Endothelial cell of umbilical vein (primary cell): ENCODE data around the gene KCTD5. TPM values are rescaled to one million over a fixed set of nuclear protein-coding genes. Genes with fewer than 3 reads are reported as not detected.
"Not testable (repeated sequence)": the region's sequence is repeated elsewhere in the genome, so short reads cannot be mapped to it uniquely, and the experiment has no call there.

ENCODE experiments used
- BruUV-seq: library from RNA; stranded (reverse); fragments of 400-500 nt; replicated peaks from 2 replicates; lab custom pipeline; 2021; lab: Mats Ljungman, UMichigan
- CTCF ChIA-PET: fragments of 300-600, 350-600 bp; sonication (Branson Sonifier 250); formaldehyde crosslinking; loops from one replicate; lab custom pipeline; 2021; ENCODE audit warnings: antibody characterized with exemption, inconsistent platforms; lab: Charles Lee
- POLR2A ChIA-PET: fragments of 300-600, 350-600 bp; sonication (Branson Sonifier 250); formaldehyde crosslinking; loops from one replicate; lab custom pipeline; 2021; ENCODE audit warnings: antibody characterized with exemption, inconsistent platforms; lab: Charles Lee
- DNase-seq: peaks from one replicate; pipeline ENCODE4 v3.0.0-alpha.2; 2011; ENCODE audit warnings: low read depth, low spot score
- FAIRE-seq: peaks from 2 replicates; lab custom pipeline; 2011; peaks lifted over from hg19 to GRCh38; lab: Jason Lieb, UNC
- H2AFZ ChIP-seq: 2 replicates; pipeline ENCODE4 v1.6.0; 2012; ENCODE audit warnings: low read depth, low read length, control low read depth, inconsistent platforms
- H3K27ac ChIP-seq: 2 replicates; pipeline ENCODE4 v1.5.1; 2011; ENCODE audit warnings: low read depth, mild to moderate bottlenecking, control low read depth, low read length, moderate library complexity; ENCODE audit not compliant: insufficient read depth
- H3K27me3 ChIP-seq, 2 experiments: 2 replicates each; pipeline versions ENCODE4 v1.6.0 to v1.6.1; 2011; ENCODE audit warnings: low read length in 2 of 2, mixed read lengths in 1 of 2; ENCODE audit not compliant: control insufficient read depth in 2 of 2, insufficient read depth in 2 of 2
- H3K36me3 ChIP-seq, 2 experiments: 2 replicates in 1 of 2; 3 replicates in 1 of 2; pipeline ENCODE4 v1.5.1; 2011; ENCODE audit warnings: low read length in 2 of 2, mild to moderate bottlenecking in 1 of 2, moderate library complexity in 1 of 2; ENCODE audit not compliant: control insufficient read depth in 2 of 2, insufficient read depth in 2 of 2; ENCODE audit errors: extremely low read depth in 1 of 2
- H3K4me1 ChIP-seq: 3 replicates; pipeline ENCODE4 v1.5.1; 2011; ENCODE audit warnings: mild to moderate bottlenecking, low read length; ENCODE audit not compliant: control insufficient read depth, insufficient read depth; ENCODE audit errors: extremely low read depth
- H3K4me2 ChIP-seq: 2 replicates; pipeline ENCODE4 v1.6.1; 2011; ENCODE audit warnings: low read length, control low read depth, mixed read lengths; ENCODE audit not compliant: insufficient read depth
- H3K4me3 ChIP-seq, 3 experiments: fragments of 200-600 bp in 1 of 3; sonication (generic), shearing (Covaris generic) in 1 of 3; replicated peaks in 1 of 3; 2 replicates each; pipeline ENCODE4 v1.5.1; 2011 to 2016; ENCODE audit warnings: control low read depth in 3 of 3, low read length in 3 of 3, mild to moderate bottlenecking in 2 of 3, inconsistent platforms in 1 of 3, low read depth in 1 of 3, moderate library complexity in 1 of 3; ENCODE audit not compliant: insufficient read depth in 1 of 3
- H3K79me2 ChIP-seq: 2 replicates; pipeline ENCODE4 v1.6.0; 2012; ENCODE audit warnings: low read length, inconsistent platforms; ENCODE audit not compliant: control insufficient read depth, insufficient read depth
- H3K9ac ChIP-seq: replicated peaks from 2 replicates; pipeline ENCODE3; 2011; ENCODE audit warnings: low read length, control low read depth; ENCODE audit not compliant: insufficient read depth; ENCODE audit errors: extremely low read depth
- H3K9me1 ChIP-seq: replicated peaks from 3 replicates; pipeline ENCODE4 v1.6.0; 2011; ENCODE audit warnings: mild to moderate bottlenecking, low read length; ENCODE audit not compliant: control insufficient read depth, insufficient read depth; ENCODE audit errors: extremely low read depth
- H3K9me3 ChIP-seq: replicated peaks from 2 replicates; pipeline ENCODE4 v1.5.1; 2012; ENCODE audit warnings: low read length, inconsistent platforms; ENCODE audit not compliant: control insufficient read depth, insufficient read depth
- H4K20me1 ChIP-seq: replicated peaks from 2 replicates; pipeline ENCODE3; 2011; ENCODE audit warnings: mild to moderate bottlenecking, low read length; ENCODE audit not compliant: control insufficient read depth, insufficient read depth; ENCODE audit errors: extremely low read depth
- dilution Hi-C: fragments of 300-500 bp; cut with MboI; formaldehyde crosslinking; loops from one replicate; pipeline ENCODE4 v1.15.0; 2019; ENCODE audit warnings: low sequenced_read_pairs; ENCODE audit not compliant: extremely low pct_ligation_motif_present
- intact Hi-C: fragments of 100-400 bp; cut with micrococcal nuclease; formaldehyde crosslinking; loops from one replicate; pipeline ENCODE4 v1.10.0; 2022
- polyA plus RNA-seq, 4 experiments: library from polyadenylated mRNA; depleted of rRNA in 3 of 4; stranded (reverse) in 3 of 4; unstranded in 1 of 4; fragments of >200 nt; gene quantifications; 2 replicates each; pipeline versions ENCODE4 v1.2.1 to v1.2.3, GENCODE V29; 2011 to 2012; ENCODE audit warnings: missing spikeins in 1 of 4
- total RNA-seq: library from RNA; stranded (reverse); gene quantifications from 2 replicates; pipeline ENCODE4 v1.2.3, GENCODE V29; 2021

Gene KCTD5
- total and polyA plus RNA-seq, 2 donors (not counting 3 experiments of a cell fraction or from before 2014, with no cell fraction given): 32.2 to 42.0 TPM

DNA sequence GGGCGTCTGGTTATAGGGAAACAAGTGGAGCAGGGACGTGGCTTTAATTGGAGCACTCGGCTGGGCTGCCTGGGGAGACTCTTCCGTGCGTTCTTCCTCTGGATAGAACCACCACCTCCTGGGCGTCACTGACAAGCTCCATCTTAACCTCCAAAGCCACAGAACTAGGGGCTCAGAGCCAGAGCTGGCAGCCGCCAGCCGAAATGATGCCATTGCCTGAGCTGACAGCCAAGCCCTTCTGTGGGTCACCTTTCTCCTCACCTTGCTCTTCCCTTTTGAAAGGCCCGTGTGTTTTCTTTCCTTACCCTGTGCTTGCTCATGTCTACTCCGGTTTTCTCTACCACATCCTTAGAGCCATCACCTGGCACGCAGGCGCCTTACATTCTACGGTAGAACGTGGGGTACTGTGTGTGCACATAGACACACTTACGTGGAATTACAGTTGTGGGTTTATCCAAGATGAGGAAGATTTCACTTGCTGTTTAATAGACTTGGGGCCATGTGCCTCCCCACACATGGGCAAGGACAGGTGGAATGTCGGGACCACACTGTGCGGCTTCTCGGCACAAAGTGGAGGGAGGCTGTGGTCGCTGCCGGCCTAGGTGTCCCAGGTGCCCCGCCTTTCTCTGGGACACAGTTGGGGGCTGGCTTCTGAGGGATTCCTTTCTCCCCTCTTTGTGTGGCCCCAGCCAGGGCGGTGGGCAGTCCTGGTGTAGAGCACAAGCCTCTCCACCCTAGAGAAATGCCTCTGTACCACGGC is 3.9 kb upstream of the KCTD5 start:
- H3K9me3 ChIP-seq, DNase-seq, H3K4me3 ChIP-seq, BruUV-seq, H3K9ac ChIP-seq, POLR2A ChIA-PET, H3K36me3 ChIP-seq, H3K4me1 ChIP-seq, H3K27ac ChIP-seq, dilution Hi-C loops, H4K20me1 ChIP-seq, H3K4me2 ChIP-seq, H3K9me1 ChIP-seq, H3K27me3 ChIP-seq, CTCF ChIA-PET, H2AFZ ChIP-seq: not testable (repeated sequence)
- intact Hi-C loops: loop anchor here (10.0 kb wide), 1 partner anchor 74 kb away; no protein-coding TSS in a partner anchor
- peaks cover 17% of the 10 kb centered on the region for H3K79me2 ChIP-seq
- peak; percentile 78 for FAIRE-seq

DNA sequence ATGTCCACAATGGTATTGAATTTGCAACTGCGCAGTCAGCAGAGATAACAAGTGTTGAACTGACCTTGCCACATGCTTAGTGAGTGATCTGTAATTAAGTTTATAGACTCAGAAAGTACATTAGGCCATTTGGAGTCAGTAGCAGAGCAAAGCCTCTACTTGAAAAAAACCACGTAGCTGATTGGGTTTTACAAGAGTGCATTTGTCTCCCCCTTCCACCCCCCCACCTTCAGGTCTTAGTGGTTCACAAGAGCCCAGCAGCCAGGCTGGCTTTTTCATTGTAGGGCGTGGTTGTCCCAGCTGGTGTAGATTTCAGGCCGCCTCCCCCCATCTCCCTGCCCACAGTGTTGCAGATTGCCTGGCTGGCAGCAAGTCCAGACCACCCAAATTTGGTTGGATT is 2.4 kb upstream of the KCTD5 start:
- dilution Hi-C loops, H3K9me3 ChIP-seq, H3K27ac ChIP-seq, H3K9me1 ChIP-seq, DNase-seq, H3K36me3 ChIP-seq, H3K4me3 ChIP-seq, H2AFZ ChIP-seq, BruUV-seq, H3K4me2 ChIP-seq, H3K9ac ChIP-seq, H4K20me1 ChIP-seq, POLR2A ChIA-PET, H3K27me3 ChIP-seq, H3K4me1 ChIP-seq: not testable (repeated sequence)
- intact Hi-C loops: loop anchor here (5.0 to 10.0 kb wide), 2 partner anchors 75 to 97 kb away; partner anchors contain the start of gene ELOB
- peak; percentile 8 for FAIRE-seq
- H3K79me2 ChIP-seq: peaks cover 26% of the 10 kb centered on the region
- CTCF ChIA-PET: interaction anchor here (0.6 kb wide), 1 partner anchor 10 kb away, joined by 3 read pairs; no protein-coding TSS in a partner anchor

DNA sequence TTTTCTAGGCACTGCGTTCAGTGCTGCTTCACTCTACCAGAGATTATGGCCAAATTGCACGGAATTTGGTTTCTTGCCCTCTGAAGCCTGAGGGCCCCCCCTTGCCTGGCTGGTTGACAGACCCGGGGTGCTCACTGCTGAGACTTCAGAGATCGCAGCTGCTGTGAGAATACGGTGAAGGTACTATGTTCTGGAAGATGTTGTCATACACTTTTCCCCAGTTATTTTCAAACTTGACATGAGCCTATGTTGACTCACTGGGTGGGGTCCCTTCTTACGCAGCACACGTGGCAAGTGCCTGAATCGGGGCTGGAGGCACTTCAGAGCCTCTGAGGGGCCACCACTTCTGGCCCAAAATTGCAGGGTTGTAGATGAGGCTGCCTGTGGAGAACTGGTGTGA is 2.0 kb upstream of the KCTD5 start:
- H3K79me2 ChIP-seq: peaks cover 27% of the 10 kb centered on the region
- H3K9ac ChIP-seq, H3K4me2 ChIP-seq, POLR2A ChIA-PET, H3K9me1 ChIP-seq, H3K4me3 ChIP-seq, H3K27ac ChIP-seq, H2AFZ ChIP-seq, H4K20me1 ChIP-seq, H3K36me3 ChIP-seq, dilution Hi-C loops, H3K4me1 ChIP-seq, H3K27me3 ChIP-seq, H3K9me3 ChIP-seq, BruUV-seq, DNase-seq, FAIRE-seq: not testable (repeated sequence)
- CTCF ChIA-PET: interaction anchor here (0.6 kb wide), 1 partner anchor 10 kb away, joined by 3 read pairs; no protein-coding TSS in a partner anchor
- intact Hi-C loops: loop anchor here (5.0 kb wide), 1 partner anchor 97 kb away; the partner anchor contains the start of gene ELOB

DNA sequence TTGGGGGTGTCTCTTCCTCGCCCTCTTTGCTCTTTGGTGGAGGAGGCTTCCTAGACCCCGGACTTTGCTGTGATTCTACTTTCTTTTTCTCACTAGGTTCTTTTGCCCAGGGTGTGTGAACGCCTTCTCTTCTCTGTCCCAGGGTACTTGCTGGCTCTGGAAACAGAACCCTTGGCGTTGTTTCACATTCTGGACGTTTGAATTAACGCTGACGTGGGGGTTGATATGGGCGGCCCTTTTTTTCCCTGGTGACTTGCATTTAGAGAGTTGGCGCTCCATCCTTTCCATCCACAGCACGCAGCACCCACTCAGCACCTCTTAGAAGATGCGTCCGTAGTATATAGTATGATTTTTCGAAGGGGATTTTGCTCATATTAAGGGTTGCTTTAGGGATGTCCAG is 718 bp downstream of the KCTD5 start:
- H3K36me3 ChIP-seq, dilution Hi-C loops, H3K9me3 ChIP-seq, H4K20me1 ChIP-seq, H3K9me1 ChIP-seq, H3K27me3 ChIP-seq, H3K4me1 ChIP-seq, FAIRE-seq, BruUV-seq, DNase-seq: not testable (repeated sequence)
- ChIA-PET POLR2A (interaction anchor here (1.0 to 1.4 kb wide), 2 partner anchors 10 to 58 kb away, joined by 3 to 22 read pairs; no protein-coding TSS in a partner anchor), CTCF (interaction anchor here (1.4 kb wide), 1 partner anchor 10 kb away, joined by 5 read pairs; no protein-coding TSS in a partner anchor)
- Histone ChIP-seq H3K4me2 (peak overlapping the region; percentile 84), H3K27ac (peak overlapping the region; percentile 68), H3K79me2 (peaks cover 40% of the 10 kb centered on the region), H3K9ac (peak overlapping the region; percentile 96), H2AFZ (peak overlapping the region; percentile 91), H3K4me3 (peak overlapping the region; percentile 65 to 91 (median 75))
- intact Hi-C loops: loop anchor here (5.0 kb wide), 1 partner anchor 94 kb away; the partner anchor contains the start of gene ELOB
